Spleen (tissue), 11 donors: Measurements from ENCODE around the gene UBR1. TPM values are rescaled to one million over a fixed set of nuclear protein-coding genes. Genes with fewer than 3 reads are reported as not detected.

Experiments used
- DNase-seq: peaks from one replicate; pipeline ENCODE4 v3.0.0-alpha.2; 2020
- H3K27ac ChIP-seq, 8 donors: fragments of 200-600 bp; sonication (generic) in 7 of 8; 1 replicate in 4 of 8; 2 replicates in 4 of 8; pipeline versions ENCODE4 v1.5.0 to v1.8.0; 2016 to 2021; ENCODE audit warnings: inconsistent platforms in 4 of 8, mild to moderate bottlenecking in 4 of 8, moderate library complexity in 1 of 8
- H3K27me3 ChIP-seq, 7 donors: fragments of 200-600 bp; sonication (generic) in 6 of 7; replicated peaks in 1 of 7; 1 replicate in 4 of 7; 2 replicates in 3 of 7; pipeline versions ENCODE4 v1.5.0 to v1.8.0; 2016 to 2021; ENCODE audit warnings: inconsistent platforms in 3 of 7, mild to moderate bottlenecking in 1 of 7
- H3K36me3 ChIP-seq, 6 donors: fragments of 200-600 bp; sonication (generic) in 5 of 6; 1 replicate in 4 of 6; 2 replicates in 2 of 6; pipeline versions ENCODE4 v1.5.0 to v1.8.0; 2016 to 2021; ENCODE audit warnings: inconsistent platforms in 2 of 6
- H3K4me1 ChIP-seq, 6 donors: fragments of 200-600 bp; sonication (generic) in 5 of 6; 1 replicate in 3 of 6; 2 replicates in 3 of 6; pipeline versions ENCODE4 v1.5.0 to v1.8.0; 2016 to 2021; ENCODE audit warnings: inconsistent platforms in 3 of 6
- H3K4me3 ChIP-seq, 8 donors: fragments of 200-600 bp; sonication (generic) in 7 of 8; 1 replicate in 4 of 8; 2 replicates in 4 of 8; pipeline versions ENCODE4 v1.5.0 to v1.8.0; 2016 to 2021; ENCODE audit warnings: inconsistent platforms in 4 of 8, mild to moderate bottlenecking in 4 of 8, moderate library complexity in 2 of 8
- H3K9me3 ChIP-seq, 8 donors: fragments of 200-600 bp; sonication (generic) in 7 of 8; 1 replicate in 4 of 8; 2 replicates in 4 of 8; pipeline versions ENCODE4 v1.5.0 to v1.8.0; 2016 to 2021; ENCODE audit warnings: inconsistent platforms in 4 of 8
- CTCF ChIP-seq, 11 experiments: fragments of 200-600 bp in 7 of 11; fragments of 450-650 bp in 4 of 11; sonication (generic) in 4 of 11; IDR thresholded peaks in 8 of 11; conservative IDR thresholded peaks in 3 of 11; 1 replicate in 7 of 11; 2 replicates in 4 of 11; pipeline versions ENCODE4 v1.4.0 to v1.8.0; 2016 to 2021; ENCODE audit warnings: antibody characterized with exemption in 11 of 11, inconsistent platforms in 4 of 11, mild to moderate bottlenecking in 1 of 11
- POLR2A ChIP-seq, 3 donors: fragments of 450-650 bp; IDR thresholded peaks; one replicate each; pipeline ENCODE4 v1.5.1; 2017; ENCODE audit warnings: antibody characterized with exemption in 3 of 3, mild to moderate bottlenecking in 1 of 3
- POLR2AphosphoS5 ChIP-seq, 3 donors: sonication (generic); formaldehyde crosslinking; IDR thresholded peaks; one replicate each; pipeline ENCODE4 v1.5.1; 2017; ENCODE audit warnings: antibody characterized with exemption in 3 of 3
- WGBS, 5 donors: extraction: QIAGEN DNeasy Blood & Tissue Kit in 3 of 5; methylation state at CpG; one replicate each; pipeline versions ENCODE4 v1.1.5 to v1.1.7; 2013 to 2018; 5-methylcytosine and 5-hydroxymethylcytosine counted together
- intact Hi-C: fragments of 100-400 bp; cut with DNase I; formaldehyde crosslinking; loops from one replicate; pipeline ENCODE4 v1.15.0; 2023; ENCODE audit warnings: low total_unique reads
- polyA plus RNA-seq, 3 donors: library from polyadenylated mRNA; stranded (reverse); fragments of 200-250 nt; gene quantifications; one replicate each; pipeline ENCODE4 v1.2.1, GENCODE V29; 2013
- total RNA-seq, 7 donors: library from RNA; depleted of rRNA in 3 of 7; stranded (reverse); fragments of >200 nt in 3 of 7; fragmentation: NEBNext Ultra II Directional in 4 of 7; extraction: Animal tissue kit (Norgen Biotek cat#: 25700) in 4 of 7; gene quantifications; one replicate each; pipeline versions ENCODE4 v1.1.0 to v1.2.1, GENCODE V29; 2016 to 2021
- donor health status: healthy with polysubstance abuse.
- donor health status: DM: no; HTN: no; CAD: no; lungs with moderate emphysema.
- donor health status: DM: no; HTN: no; CAD: no.
- donor health status: Bipolar disorder and iron deficiency.
- donor health status: healthy.
- donor health status: DM: no; HTN: no; CAD: no.
- donor health status: DM: yes; HTN: yes; CAD: no.

UBR1 gene
- total and polyA plus RNA-seq, 10 donors = 4.3 to 69.2 (median 38.8) TPM

GRCh38 chr15:43067717-43068461 is 37.9 kb downstream of the UBR1 start:
- H3K27ac ChIP-seq = no peak overlapping the region
- peaks cover 0 to 100% (median 58%) of the 10 kb centered on the region in 6 donors for H3K36me3 ChIP-seq
- DNase-seq = no peak
- intact Hi-C loops = no loop called here
- no peaks in the 10 kb centered on the region for H3K27me3 ChIP-seq
- 83 to 90% (median 86%) methylated on average over 8 of the region's 8 CpGs for WGBS, 5 donors
- TF ChIP-seq POLR2A (IDR thresholded peaks at IDR 0.05) = no peak
- no peak for TF ChIP-seq POLR2AphosphoS5 (IDR thresholded peaks at IDR 0.05)
- no peak for TF ChIP-seq CTCF (IDR thresholded peaks at IDR 0.05 in 8 of 11, conservative IDR thresholded peaks at IDR 0.05 in 3 of 11)
- no peaks in the 10 kb centered on the region for H3K9me3 ChIP-seq
- H3K4me1 ChIP-seq = no peaks in the 10 kb centered on the region
- H3K4me3 ChIP-seq = no peak overlapping the region

- no peak overlapping the region for H3K4me3 ChIP-seq
- intact Hi-C loops = no loop called here
- no peaks in the 10 kb centered on the region for H3K9me3 ChIP-seq
- TF ChIP-seq CTCF (IDR thresholded peaks at IDR 0.05 in 8 of 11, conservative IDR thresholded peaks at IDR 0.05 in 3 of 11) (no peak), POLR2AphosphoS5 (IDR thresholded peaks at IDR 0.05) (no peak), POLR2A (IDR thresholded peaks at IDR 0.05) (no peak)
- peaks cover 6 to 100% (median 90%) of the 10 kb centered on the region in 6 donors for H3K36me3 ChIP-seq
- DNase-seq = no peak
- no peak overlapping the region for H3K27ac ChIP-seq
- H3K27me3 ChIP-seq = no peaks in the 10 kb centered on the region
- H3K4me1 ChIP-seq = no peaks in the 10 kb centered on the region
Measured at GRCh38 chr15:43056696-43057095, 49.1 kb downstream of the UBR1 start.

- H3K27ac ChIP-seq = no peak overlapping the region
- intact Hi-C loops = no loop called here
- H3K4me1 ChIP-seq = no peaks in the 10 kb centered on the region
- no peaks in the 10 kb centered on the region for H3K9me3 ChIP-seq
- no peak for TF ChIP-seq POLR2A (IDR thresholded peaks at IDR 0.05)
- TF ChIP-seq POLR2AphosphoS5 (IDR thresholded peaks at IDR 0.05) = no peak
- peaks cover 2 to 100% (median 85%) of the 10 kb centered on the region in 6 donors for H3K36me3 ChIP-seq
- no peak overlapping the region for H3K4me3 ChIP-seq
- 91 to 95% (median 95%) methylated on average over 1 of the region's 1 CpG for WGBS, 5 donors
- H3K27me3 ChIP-seq = no peaks in the 10 kb centered on the region
- no peak for DNase-seq
Measured at GRCh38 chr15:43052860-43053259, 53.0 kb downstream of the UBR1 start.

- Histone ChIP-seq H3K4me1 (no peaks in the 10 kb centered on the region), H3K4me3 (no peak overlapping the region), H3K36me3 (peaks cover 0 to 100% (median 84%) of the 10 kb centered on the region in 6 donors), H3K27me3 (no peaks in the 10 kb centered on the region), H3K27ac (no peak overlapping the region), H3K9me3 (no peaks in the 10 kb centered on the region)
- TF ChIP-seq POLR2A (IDR thresholded peaks at IDR 0.05) = no peak
- DNase-seq = no peak
- intact Hi-C loops = no loop called here
- 97 to 98% (median 98%) methylated on average over 2 of the region's 2 CpGs for WGBS, 5 donors
Measured at GRCh38 chr15:43048935-43049334, 56.9 kb downstream of the UBR1 start.

GRCh38 chr15:43046484-43046883 is 59.4 kb downstream of the UBR1 start:
- peaks cover 0 to under 1% (median 0%) of the 10 kb centered on the region in 8 donors for H3K9me3 ChIP-seq
- DNase-seq = no peak
- H3K27ac ChIP-seq = no peak overlapping the region
- H3K27me3 ChIP-seq = no peaks in the 10 kb centered on the region
- WGBS, 5 donors = 93 to 100% (median 96%) methylated on average over 2 of the region's 2 CpGs
- TF ChIP-seq POLR2AphosphoS5 (IDR thresholded peaks at IDR 0.05) (no peak), CTCF (IDR thresholded peaks at IDR 0.05 in 8 of 11, conservative IDR thresholded peaks at IDR 0.05 in 3 of 11) (no peak), POLR2A (IDR thresholded peaks at IDR 0.05) (no peak)
- no peaks in the 10 kb centered on the region for H3K4me1 ChIP-seq
- H3K4me3 ChIP-seq = no peak overlapping the region
- intact Hi-C loops = no loop called here
- H3K36me3 ChIP-seq = peaks cover 0 to 100% (median 83%) of the 10 kb centered on the region in 6 donors
